Measurements from ENCODE around the gene GFOD2. TPM values are rescaled to one million over a fixed set of nuclear protein-coding genes. Genes with fewer than 3 reads are reported as not detected.

GFOD2 gene
- total and polyA plus RNA-seq, 2 of the 8 experiments (the other 6 are each of a cell fraction or from before 2014, with no cell fraction given), result 21.4 to 33.2 TPM

DNA sequence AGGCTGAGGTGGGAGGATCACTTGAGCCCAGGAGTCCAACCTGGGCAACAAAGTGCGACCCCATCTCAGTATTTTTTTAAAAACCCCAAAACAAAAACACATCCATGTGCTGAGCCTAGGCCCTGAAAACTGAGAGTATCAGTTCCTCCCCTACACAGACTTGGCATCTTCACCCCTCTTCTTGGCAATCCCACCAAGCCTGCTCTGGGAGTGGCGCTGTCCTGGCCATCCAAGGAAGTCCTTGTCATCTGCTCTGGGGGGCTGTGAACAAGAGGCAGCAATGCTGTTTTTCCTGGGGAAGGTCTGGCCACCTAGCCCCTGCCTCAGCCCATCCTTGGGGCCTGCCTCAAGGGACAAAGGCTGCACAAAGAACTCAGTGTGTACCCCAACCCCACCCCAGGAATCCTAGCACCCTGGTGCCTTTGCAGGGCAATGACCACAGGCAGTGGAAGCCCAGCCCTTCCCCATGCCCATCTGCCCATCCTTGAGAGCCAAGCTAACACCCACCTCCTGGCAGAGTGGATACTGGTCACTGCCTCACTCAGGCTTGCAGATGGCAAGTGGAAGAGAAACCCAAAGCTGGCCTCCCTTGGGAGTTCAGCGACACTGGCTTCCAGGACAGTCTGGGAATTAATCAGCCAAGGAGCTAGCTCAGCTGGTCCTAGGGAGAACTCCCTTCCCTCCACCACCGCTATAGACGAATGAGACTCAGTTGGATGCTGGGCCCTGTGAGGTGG, 14.8 kb upstream of the GFOD2 start:
- no peak overlapping the region for H3K56ac ChIP-seq (replicated peaks; ENCODE audit: insufficient read length, low read depth, low read length)
- no peaks in the 10 kb centered on the region for H3K79me1 ChIP-seq (ENCODE audit: low read depth, low read length)
- no peak overlapping the region for H4K5ac ChIP-seq (ENCODE audit: insufficient read length, low read depth, low read length)
- no peaks in the 10 kb centered on the region for H3K79me2 ChIP-seq (ENCODE audit: control insufficient read depth in 1 of 2, insufficient read depth in 2 of 2, low read length in 2 of 2)
- no peaks in the 10 kb centered on the region for H3K23me2 ChIP-seq (ENCODE audit: low read depth, low read length)
- H2AK5ac ChIP-seq (ENCODE audit: low read depth, low read length), result no peak overlapping the region
- H2BK5ac ChIP-seq (ENCODE audit: low read depth, low read length), result no peak overlapping the region
- H2BK15ac ChIP-seq (ENCODE audit: low read length), result no peak overlapping the region
- 90% methylated on average over 5 of the region's 5 CpGs; no CpG with 5 or more reads in 1 of the 2 experiments for WGBS, 2 experiments (ENCODE audit: extremely low coverage in 1 of 2, insufficient coverage in 1 of 2, insufficient read length in 1 of 2, insufficient replicate concordance in 2 of 2, low coverage in 1 of 2, low lambda C conversion rate in 2 of 2, missing lambda C conversion rate in 1 of 2)
- peaks cover 0 to 15% (median 7%) of the 10 kb centered on the region in 4 experiments; a peak in 5 of 8 replicates for H3K36me3 ChIP-seq (ENCODE audit: control insufficient read depth in 2 of 4, insufficient read depth in 4 of 4, low read length in 3 of 4)
- peaks cover 0 to 2% of the 10 kb centered on the region in 2 experiments for H4K20me1 ChIP-seq (replicated peaks in 1 of 2; ENCODE audit: control insufficient read depth in 1 of 2, insufficient read depth in 2 of 2, low read length in 2 of 2)
- H2AFZ ChIP-seq (ENCODE audit: low read length), result no peak overlapping the region
- no peak overlapping the region for H2BK120ac ChIP-seq (replicated peaks; ENCODE audit: low read depth, low read length)
- H4K91ac ChIP-seq (replicated peaks; ENCODE audit: insufficient read length, low read length), result no peak overlapping the region
- POLR2A ChIA-PET (ENCODE audit: partially characterized antibody), result no interaction called here
- H3K14ac ChIP-seq (ENCODE audit: insufficient read length), result no peak overlapping the region
- H2BK20ac ChIP-seq (ENCODE audit: low read length), result no peak overlapping the region
- H3K9me3 ChIP-seq (ENCODE audit: insufficient read depth in 2 of 2, low read depth in 1 of 2, low read length in 1 of 2), result no peaks in the 10 kb centered on the region
- CTCF ChIA-PET (ENCODE audit: partially characterized antibody), result interaction anchor here (1.3 to 1.5 kb wide), 2 partner anchors 19 to 61 kb away, joined by 4 to 5 read pairs; no protein-coding TSS in a partner anchor
- no peak overlapping the region for H2BK12ac ChIP-seq (ENCODE audit: low read depth, low read length)
- H3K27me3 ChIP-seq (replicated peaks in 1 of 4; ENCODE audit: control insufficient read depth in 3 of 4, extremely low read depth in 1 of 4, insufficient read depth in 3 of 4, low read length in 3 of 4), result no peaks in the 10 kb centered on the region
- H3K23ac ChIP-seq (ENCODE audit: insufficient read length), result no peak overlapping the region
- H3K18ac ChIP-seq (ENCODE audit: extremely low read depth, low read length), result no peak overlapping the region
- no peaks in the 10 kb centered on the region for H3K4me1 ChIP-seq (replicated peaks in 1 of 4; ENCODE audit: control insufficient read depth in 3 of 4, insufficient read depth in 4 of 4, low read length in 3 of 4)
- no peak overlapping the region for H3K27ac ChIP-seq (ENCODE audit: low read depth, low read length)
- TF ChIP-seq SRF (IDR thresholded peaks at IDR 0.05; ENCODE audit: low read depth, low read length) (no peak), CBX5 (IDR thresholded peaks at IDR 0.05; ENCODE audit: low read depth, low read length) (no peak), MAFK (IDR thresholded peaks at IDR 0.05; ENCODE audit: low read depth, low read length) (no peak), POLR2AphosphoS5 (IDR thresholded peaks at IDR 0.05; ENCODE audit: low read depth, low read length) (no peak), RBBP5 (IDR thresholded peaks at IDR 0.05; ENCODE audit: borderline replicate concordance, low read depth, low read length) (no peak), YY1 (IDR thresholded peaks at IDR 0.05; ENCODE audit: low read depth, low read length) (no peak), SP4 (IDR thresholded peaks at IDR 0.05; ENCODE audit: low read length) (no peak), GABPA (IDR thresholded peaks at IDR 0.05; ENCODE audit: borderline replicate concordance, insufficient read depth, low read length) (no peak), JUND (IDR thresholded peaks at IDR 0.05; ENCODE audit: low read length) (no peak), ZNF274 (IDR thresholded peaks at IDR 0.05; ENCODE audit: borderline replicate concordance, extremely low read depth, low read length) (no peak)
- no peak overlapping the region for H4K8ac ChIP-seq (ENCODE audit: extremely low read depth, insufficient read depth, low read length)
- no peak for DNase-seq (ENCODE audit: low read depth in 1 of 2, low spot score in 2 of 2)
- no peak overlapping the region for H3K4ac ChIP-seq (replicated peaks; ENCODE audit: insufficient read length, low read depth, low read length)
- no peak for FAIRE-seq
- no peak overlapping the region for H3K9ac ChIP-seq (replicated peaks in 1 of 4; ENCODE audit: extremely low read depth in 1 of 4, low read depth in 3 of 4, low read length in 3 of 4)
- no peak overlapping the region for H3K4me2 ChIP-seq (ENCODE audit: insufficient read depth in 1 of 2, low read depth in 2 of 2, low read length in 2 of 2)
- H3K4me3 ChIP-seq (ENCODE audit: extremely low read depth in 1 of 4, insufficient read depth in 2 of 4, low read depth in 3 of 4, low read length in 4 of 4), result no peak overlapping the region

Data from H1 (cell line).